NCI-H2081 (cell line): ENCODE data around the gene SVIL.
A peak's percentile ranks its signal among the peaks of the same experiment; 100 is the strongest.
"Not testable (repeated sequence)": the region's sequence is repeated elsewhere in the genome, so short reads cannot be mapped to it uniquely, and the experiment has no call there.

Experiments used
- DNase-seq, 2 experiments: peaks; one replicate each; lab custom pipeline; 2025; lab: John Stamatoyannopoulos, UW

SVIL gene

DNA sequence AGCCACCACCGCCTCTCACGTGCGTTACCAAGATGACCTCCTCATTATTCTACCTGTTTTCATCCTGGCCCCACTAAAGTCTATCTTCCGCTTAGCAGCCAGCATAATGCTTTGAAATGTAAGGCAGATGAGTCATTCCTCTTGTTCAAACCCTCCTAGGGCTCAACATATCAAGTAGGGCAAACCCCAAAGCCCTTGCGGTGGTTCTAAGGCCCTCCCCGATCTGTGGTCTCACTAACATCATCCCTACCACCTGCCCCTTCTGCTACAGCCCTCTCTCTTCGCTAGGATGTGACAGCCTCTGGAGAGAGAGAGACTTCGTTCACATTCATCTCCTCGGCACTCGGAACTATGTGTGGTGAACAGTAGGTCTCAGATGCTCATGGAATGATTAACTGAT lies 94.8 kb downstream of the SVIL start:
- DNase-seq: no peak

DNA sequence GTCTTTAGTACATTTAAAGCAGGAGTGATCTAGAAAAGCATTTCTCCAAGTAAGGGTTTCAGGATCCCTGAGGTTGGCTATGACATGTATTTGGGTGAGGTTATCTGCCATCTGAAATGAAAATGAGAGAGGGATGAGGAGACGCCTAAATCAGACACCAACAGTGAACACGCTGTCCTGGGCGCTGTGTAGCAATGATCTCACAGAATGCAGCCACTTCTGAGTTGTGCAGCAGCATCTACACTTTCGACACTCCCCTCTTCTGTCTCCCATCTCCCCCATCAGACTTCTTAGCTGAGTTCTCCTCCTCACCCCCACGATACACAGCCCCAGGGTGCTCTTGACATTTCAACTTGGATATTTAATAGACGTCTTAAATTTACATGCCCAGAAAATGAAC lies 95.4 kb downstream of the SVIL start:
- no peak for DNase-seq

DNA sequence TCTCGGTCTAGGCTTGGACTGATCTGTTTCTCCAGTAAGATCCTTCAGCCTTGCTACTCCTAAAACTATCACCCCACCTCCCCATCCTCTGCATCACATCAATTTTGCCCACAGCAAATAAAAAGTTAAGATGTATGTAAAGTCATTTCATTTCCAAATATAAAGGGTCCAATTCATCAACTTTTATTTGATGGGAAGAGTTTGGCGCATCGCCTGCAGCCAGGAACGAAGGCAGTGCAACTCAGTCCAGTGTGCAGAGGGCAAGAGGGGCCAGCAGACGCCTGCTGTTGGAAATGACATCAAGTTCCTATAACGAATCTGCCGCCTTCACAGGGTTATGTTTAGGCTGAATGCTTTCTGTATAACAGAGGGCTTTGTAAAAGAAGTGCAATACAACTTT lies 97.0 kb downstream of the SVIL start:
- DNase-seq: no peak

DNA sequence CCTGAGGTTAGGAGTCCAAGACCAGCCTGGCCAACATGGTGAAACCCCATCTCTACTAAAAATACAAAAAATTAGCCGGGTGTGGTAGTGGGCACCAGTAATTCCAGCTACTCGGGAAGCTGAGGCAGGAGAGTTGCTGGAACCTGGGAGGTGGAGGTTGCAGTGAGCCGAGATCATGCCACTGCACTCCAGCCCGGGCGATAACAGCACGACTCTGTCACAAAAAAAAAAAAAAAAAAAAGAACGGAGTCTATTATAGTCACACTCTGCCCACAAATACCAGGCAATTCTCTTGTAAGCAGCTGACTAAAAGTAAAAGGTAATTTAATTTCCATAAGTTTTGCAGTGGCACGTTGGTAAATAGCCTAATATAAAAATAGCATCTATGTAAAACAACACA lies 98.1 kb downstream of the SVIL start:
- not testable (repeated sequence) for DNase-seq

DNA sequence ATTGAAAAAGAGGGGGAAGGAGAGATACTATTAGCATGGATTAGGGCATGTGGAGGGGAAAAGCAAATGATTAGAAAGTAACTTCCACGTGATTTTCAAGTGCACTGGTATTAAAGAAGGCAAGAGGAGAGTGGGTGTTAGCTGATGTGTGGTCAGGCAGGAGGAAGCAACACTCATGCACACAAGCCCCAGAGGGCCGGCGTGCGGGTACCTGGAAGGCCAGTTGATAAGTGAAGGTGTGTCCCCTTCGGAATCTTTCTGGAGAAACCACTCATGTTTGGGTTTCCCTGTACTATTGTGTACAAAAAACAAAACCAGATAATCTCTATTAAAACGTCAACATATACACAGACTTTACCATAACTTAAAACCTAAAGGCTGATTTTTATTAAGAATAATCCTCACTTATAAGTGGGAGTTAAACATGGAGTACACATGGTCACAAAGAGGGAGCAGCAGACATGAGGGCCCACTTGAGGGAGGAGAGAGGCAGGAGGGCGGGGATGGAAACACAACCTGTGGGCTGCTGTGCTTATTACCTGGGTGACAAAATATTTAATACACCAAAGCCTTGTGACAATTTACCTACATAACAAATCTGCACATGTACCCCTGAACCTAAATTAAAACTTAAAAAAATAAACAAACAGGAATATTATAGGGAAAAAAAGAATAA lies 98.9 kb downstream of the SVIL start:
- no peak for DNase-seq

DNA sequence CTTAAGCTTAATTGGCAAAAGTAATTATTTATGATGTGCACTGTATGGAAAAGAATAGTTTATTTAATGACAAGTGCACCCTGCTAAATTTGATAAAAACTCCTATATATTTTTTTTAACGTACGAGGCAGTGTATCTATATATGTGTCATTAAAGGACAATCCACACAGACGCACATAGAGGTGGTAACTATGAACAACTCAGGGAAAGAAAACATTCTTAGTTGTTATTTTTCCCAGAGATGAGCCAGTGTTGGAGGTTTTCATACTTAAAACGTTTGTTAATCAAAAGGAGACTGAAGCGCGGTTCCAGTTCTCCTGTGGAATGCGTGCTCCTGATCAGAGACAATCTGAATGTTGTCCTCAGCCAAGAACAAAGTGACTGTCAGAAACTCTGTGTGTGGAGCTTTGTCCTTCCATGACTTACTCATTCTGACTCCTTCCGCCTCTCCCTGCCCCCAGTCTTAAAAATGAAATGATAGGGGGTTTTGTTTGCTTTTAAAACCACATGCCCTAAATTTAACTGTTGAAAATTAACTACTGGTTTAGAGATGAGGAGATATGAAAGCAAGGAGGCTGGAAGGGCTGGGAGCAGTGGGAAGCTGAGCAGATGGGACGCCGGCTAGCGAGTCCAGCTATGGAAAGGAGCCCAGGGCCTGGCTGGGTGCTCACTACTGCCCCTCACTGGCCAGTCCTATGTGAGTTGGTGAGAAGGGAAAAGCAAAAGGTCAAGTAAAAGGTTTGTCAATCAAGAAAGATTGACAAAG lies 99.6 kb downstream of the SVIL start:
- no peak for DNase-seq

DNA sequence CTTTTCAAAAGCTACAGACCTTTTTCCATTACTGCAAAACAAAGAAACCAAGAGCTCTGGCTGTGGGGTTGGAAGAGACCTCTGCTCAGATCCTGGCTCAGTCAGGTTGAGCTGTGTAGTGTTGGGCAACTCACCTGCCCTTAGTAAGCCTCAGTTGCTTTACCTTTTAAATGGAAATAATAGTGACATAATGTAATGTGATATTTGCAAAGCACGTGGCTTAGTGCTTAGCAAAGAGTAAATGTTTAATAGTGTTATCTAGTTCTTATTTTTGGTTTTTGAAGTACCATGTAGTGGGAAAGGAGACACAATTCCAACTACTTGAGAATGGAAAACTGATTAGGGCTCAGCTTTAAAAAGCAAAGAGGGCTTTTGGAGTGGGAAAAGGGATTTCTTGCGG lies 100.2 kb downstream of the SVIL start:
- DNase-seq: no peak

DNA sequence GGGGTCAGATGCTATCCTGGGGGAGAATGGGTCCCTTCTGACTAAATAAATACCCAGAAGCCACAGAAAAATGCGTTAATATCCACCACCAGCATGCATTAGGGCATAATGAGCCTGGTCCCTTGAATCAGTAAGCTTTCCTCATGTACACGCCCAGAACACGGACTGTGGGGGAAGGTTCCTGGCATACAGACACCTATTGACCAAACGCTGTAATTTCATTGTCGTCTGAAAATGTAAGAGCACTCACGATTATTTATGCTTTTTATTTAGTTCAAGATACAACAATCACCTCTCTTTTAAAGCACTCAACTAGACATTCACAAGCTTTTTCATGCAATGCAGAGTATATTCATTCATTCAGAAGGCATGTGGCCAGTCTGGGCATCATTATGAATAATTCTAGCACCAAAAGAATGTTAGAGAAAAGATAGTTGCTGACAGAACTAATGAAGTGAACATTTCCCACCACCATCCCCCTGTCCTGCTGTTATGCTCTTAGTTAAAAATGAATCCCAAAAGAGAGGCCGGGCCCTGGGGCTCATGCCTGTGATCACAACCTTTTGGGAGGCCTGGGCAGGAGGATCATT lies 101.0 kb downstream of the SVIL start:
- peak in 1 of 2 experiments; percentile 8 for DNase-seq

DNA sequence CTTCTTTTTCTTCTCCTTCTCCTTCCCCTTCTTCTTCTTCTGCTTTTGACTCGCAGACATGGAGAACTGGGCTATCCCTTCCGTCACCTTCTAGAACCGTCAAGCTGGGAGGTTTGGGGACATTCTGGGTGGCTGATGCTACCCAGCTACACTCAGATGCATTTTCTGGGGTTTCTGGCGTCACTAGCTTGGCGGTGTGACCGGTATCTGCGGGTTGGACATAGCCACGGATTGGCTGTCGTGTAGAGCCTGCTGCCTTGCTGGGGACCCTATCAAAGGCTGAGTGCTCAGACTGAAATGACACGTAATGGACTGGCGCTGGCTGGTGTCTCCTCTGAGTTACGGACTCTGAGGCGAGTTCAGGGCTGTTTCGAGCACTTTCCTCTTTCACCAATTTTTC lies 101.7 kb downstream of the SVIL start:
- DNase-seq: no peak

DNA sequence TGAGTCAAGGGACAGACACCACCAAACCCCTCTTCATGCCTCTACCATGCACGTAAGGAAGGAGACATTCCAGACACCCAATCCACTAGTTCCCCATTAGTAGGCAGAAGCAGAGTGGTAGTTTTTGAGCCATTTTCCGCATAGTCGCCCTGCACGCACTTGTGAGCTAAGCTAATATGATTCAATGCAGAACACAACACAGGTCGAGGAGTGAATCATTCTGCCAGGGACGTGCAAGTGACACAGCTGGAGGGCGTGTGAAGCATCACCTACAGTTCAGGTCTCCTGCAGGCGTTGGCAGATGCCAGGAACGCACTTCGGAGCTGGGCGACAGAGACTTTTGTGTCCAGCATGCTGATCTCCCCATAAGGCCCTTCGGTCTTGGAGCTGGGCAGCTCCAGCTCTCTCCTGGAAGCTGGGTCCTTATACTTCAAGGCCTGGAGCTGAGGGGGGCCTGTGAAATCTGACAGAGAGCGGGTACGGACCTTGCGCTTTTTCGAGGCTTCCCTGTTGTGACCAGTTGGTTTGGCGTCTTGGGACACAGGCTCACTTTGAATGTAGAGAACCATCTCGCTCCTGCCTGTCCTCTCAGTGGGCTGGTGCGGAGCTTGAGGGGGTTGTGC lies 102.4 kb downstream of the SVIL start:
- no peak for DNase-seq

DNA sequence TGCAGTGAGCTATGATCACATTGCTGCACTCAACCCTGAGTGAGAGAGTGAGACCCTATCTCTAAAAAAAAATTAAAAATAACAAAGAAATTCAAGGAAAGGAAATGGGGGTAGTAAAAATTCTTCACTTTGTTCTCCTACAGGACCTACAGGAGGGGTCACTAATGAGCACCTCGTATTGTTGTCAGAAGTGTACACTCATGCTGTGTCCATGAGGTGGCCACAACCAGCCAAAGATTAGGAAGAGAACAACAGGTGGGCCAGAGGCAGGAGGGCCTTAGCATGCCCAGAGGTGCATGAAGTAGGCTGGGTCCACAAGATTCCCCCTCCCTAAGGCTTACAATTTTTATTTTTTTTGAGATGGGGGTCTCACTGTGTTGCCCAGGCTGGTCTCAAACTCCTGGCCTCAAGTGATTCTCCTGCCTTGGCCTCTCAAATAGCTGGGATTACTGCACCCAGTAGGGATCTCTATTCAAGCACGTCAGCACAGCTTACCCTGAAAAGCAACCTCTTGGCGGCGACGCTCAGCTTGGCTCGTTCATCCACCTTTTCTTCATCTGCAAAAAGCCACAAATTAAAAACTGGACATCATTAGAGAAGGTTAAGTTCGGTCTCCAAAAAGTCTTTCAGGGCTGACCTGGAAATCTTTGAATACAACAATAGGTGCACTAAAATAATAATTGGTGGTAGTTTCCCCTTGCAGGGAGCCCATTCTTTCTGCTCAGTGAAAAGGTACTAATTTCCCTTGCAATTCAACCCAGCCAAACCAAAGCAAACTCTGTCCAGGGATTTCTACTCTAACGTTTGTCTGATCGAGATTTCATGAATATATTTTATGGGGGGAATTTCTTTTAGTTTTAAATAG lies 104.4 kb downstream of the SVIL start:
- DNase-seq: no peak

DNA sequence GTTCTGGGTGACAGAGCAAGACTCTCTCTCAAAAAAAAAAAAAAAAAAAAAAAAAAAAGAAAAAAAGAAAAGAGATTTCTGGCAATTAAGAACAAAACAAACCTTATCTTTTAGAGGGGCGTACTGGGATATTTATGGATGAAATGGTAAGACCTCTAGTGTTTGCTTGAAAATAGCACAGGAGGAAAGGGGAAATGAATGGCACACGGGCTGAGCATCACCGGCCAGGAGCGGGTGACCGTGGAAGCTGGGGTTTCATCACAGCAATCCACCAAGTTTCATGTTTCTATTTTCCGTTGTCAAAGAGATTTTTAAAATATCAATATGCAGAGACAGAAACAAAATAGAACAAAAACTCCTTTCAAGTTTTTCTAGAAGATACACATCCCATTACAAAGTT lies 105.6 kb downstream of the SVIL start:
- no peak for DNase-seq

DNA sequence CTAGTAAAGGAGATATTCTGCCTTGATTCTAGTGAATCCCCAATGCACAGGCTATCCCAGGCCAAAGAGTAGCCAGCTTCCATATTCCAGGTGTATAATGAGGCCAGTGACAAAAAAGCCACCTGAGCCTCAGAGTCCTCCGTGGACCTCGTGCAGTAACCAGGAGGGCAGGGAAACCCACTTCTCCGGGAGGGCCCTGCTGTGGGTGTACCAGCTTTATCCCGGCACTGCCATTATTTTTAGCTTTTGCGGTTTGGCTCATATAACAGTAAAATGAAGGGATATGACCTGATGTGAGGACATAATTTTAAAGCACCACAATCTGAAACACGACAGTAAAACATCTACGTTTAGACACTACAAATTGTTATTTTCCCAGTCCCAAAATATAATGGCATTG lies 109.0 kb downstream of the SVIL start:
- DNase-seq: no peak

DNA sequence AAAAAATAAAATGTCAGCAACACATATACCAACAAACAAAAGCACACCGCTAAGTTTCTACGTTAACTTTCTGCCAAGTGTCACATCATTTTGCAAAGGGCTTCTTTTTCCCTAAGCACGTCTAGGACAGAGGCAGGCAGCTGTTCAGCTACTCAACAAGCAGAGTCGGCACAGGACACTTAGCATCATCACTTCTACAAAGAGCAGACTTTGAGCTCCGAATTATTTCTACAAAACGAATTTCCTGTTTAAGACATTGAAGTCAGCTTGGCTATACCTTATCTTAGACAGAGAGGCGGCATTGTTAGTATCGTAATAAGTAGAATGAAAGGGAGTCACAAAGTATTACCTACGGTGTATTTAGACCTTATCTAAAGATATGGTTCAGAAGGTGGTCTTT lies 110.1 kb downstream of the SVIL start:
- DNase-seq: no peak

DNA sequence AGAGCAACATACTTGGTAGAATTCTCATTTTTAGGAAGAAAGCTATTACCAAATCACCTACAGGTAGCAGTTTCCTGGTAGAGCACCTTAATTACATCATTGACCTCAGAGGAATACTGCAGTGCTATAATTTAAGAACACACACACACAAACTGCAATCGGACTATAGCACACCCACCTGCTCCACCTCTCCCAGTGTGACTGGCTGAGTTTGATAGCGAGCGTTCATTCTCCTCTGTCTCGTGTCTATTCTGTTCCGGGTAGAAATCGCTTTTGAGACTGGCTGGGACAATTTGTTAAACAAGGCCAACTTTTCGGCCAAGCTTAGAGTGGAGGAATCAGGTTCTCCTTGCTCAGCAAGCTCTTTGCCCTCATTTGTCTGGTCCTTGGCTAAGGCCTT lies 110.5 kb downstream of the SVIL start:
- DNase-seq: no peak

DNA sequence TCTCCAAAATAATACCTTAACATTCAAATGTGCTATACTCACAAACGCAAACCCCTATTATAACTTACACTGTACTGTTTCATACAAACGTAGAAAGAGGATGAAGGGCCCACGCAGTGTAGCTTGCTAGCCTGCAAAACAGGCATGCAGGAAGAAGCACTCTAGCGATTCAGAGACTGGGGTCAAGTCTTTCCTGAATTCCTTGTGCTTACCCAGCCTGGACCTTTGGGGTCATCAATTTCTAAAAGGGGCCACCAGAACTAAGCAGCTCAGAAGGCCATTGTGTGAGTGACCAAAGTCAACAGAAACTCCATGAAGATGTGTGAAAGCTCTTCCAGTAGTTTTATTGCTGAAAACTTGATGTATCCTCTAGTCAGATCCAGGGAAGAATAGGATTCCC lies 111.9 kb downstream of the SVIL start:
- DNase-seq: no peak

DNA sequence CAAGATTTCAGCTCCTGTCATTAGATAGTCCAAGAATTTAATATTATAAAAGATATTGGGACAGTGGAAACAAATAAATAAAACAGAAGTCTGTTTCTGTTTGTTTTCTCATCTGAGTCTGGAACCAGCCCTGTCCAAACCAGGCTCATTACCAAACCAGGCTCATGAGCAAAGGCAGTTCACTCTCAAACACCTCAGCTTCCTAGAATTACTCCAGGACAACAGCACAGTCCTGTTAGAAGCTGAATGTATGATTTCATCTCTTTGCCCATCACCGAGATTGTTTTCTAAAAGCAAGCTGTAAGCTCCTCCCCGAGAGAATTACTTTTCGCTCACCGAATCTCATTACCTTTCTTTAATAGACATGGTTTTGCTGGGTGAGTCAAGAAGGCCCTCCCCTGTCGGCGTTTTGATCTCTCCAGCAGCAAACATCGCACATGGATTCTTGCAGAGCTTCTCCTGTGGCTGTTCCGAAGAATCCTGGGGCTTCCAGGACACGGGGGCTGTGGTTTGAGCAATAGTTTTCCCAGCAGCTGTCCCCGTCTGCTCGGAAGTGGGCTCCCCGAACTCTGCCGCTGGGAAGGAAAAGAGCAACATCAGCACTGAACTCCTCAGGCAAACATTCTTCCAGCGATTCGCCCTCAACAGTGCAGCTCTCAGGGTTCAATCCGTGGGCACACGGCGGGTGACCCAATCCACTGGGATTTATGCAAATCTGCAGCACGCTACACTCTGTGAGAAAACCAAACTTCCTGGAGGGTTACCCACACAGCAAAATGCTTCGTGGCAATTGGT lies 112.5 kb downstream of the SVIL start:
- DNase-seq: no peak

DNA sequence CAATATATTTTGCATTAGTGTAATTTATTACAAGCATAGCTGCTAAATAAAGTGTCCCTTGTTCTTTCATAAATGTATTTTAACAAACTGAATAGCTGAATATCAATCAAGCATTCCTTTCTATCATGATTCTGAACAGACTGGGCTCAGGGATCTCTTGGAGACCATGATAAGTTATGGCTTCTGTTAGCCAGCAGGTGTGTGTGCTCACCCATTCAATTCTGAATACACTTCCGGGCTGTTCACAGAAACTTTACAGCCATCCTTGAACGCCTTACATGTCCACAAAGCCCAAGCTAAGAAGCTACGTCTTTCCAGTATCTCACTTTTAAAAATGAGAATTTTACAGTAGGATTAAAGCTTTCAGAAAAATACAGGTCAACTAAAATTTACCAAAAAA lies 115.1 kb downstream of the SVIL start:
- DNase-seq: no peak

DNA sequence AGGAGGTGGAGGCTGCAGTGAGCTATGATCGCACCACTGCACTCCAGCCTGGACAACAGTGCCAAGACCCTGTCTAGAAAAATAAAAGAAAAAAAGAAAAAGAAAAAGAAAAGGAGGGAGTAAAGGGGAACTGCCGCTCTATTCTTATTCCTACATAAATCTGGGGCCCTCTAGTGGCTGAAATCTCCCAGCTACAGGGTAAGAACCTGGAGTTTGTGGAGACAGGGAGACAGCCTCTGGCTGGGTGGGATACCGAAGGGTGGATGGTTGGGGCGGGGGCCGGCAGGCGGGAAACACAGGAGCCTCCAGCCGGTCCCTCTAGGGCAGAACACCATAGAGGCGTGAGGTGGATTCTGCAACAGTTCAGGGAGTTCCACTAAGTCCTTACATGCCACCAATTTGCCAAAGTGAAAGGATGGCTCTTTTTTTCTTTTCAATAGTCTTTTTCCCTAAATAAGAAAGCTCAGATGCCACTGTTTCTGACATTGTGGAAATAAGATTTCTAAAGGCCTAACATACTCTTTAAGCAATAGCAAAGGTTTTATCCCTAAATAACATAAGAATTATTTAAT lies 117.3 kb downstream of the SVIL start:
- DNase-seq: no peak

DNA sequence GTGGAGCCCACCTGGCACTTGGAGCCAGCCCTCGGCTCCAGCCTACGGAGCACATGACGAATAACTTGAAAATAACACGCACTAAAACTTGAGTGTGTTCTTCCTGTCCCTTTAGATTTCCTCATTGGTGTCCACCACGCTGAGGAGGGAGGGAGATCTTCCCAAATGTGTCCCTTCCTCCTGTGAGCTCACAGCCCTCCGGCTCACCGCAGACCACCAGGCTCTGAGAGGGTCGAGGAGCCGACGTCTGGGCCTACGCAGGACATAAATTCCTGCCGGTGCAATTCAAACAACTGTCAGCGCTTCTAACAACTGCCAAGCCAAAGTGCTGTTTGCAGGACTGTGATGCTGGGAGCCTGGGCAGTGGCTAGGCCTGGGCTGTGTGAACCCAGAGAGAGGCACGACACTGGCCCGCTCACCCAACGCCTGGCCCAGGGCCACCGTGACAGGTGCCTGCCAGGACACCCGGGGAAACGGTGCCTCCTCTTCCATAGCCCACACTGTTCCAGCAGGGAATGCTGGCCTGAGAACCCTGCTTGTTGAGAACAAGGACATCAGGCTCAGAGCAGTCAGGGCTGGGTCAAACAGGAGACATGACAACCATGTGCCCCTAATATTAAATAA lies 118.3 kb downstream of the SVIL start:
- not testable (repeated sequence) for DNase-seq
